Fibroblast of villous mesenchyme (primary cell): ENCODE measurements around the gene BAIAP2. TPM values are rescaled to one million over a fixed set of nuclear protein-coding genes. Genes with fewer than 3 reads are reported as not detected.

Experiments used
- DNase-seq: peaks from one replicate; pipeline ENCODE4 v3.0.0-alpha.2; 2010; ENCODE audit warnings: low read depth
- H3K4me3 ChIP-seq: 2 replicates; pipeline ENCODE4 v1.5.1; 2011; ENCODE audit warnings: low read depth, mild to moderate bottlenecking, low read length
- total RNA-seq: library from RNA; depleted of rRNA; stranded (reverse); fragments of >200 nt; gene quantifications from 2 replicates; pipeline ENCODE4 v1.2.3, GENCODE V29; 2012
- TF ChIP-seq, protein P1 (sequence below): IDR thresholded peaks from 2 replicates; pipeline ENCODE4 v1.5.1; 2012; ENCODE audit warnings: low read depth, mild to moderate bottlenecking, low read length; ENCODE audit not compliant: insufficient read depth

The BAIAP2 gene, protein sequence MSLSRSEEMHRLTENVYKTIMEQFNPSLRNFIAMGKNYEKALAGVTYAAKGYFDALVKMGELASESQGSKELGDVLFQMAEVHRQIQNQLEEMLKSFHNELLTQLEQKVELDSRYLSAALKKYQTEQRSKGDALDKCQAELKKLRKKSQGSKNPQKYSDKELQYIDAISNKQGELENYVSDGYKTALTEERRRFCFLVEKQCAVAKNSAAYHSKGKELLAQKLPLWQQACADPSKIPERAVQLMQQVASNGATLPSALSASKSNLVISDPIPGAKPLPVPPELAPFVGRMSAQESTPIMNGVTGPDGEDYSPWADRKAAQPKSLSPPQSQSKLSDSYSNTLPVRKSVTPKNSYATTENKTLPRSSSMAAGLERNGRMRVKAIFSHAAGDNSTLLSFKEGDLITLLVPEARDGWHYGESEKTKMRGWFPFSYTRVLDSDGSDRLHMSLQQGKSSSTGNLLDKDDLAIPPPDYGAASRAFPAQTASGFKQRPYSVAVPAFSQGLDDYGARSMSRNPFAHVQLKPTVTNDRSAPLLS
- total RNA-seq, result 12.6 and 25.0 TPM in 2 replicates

DNA sequence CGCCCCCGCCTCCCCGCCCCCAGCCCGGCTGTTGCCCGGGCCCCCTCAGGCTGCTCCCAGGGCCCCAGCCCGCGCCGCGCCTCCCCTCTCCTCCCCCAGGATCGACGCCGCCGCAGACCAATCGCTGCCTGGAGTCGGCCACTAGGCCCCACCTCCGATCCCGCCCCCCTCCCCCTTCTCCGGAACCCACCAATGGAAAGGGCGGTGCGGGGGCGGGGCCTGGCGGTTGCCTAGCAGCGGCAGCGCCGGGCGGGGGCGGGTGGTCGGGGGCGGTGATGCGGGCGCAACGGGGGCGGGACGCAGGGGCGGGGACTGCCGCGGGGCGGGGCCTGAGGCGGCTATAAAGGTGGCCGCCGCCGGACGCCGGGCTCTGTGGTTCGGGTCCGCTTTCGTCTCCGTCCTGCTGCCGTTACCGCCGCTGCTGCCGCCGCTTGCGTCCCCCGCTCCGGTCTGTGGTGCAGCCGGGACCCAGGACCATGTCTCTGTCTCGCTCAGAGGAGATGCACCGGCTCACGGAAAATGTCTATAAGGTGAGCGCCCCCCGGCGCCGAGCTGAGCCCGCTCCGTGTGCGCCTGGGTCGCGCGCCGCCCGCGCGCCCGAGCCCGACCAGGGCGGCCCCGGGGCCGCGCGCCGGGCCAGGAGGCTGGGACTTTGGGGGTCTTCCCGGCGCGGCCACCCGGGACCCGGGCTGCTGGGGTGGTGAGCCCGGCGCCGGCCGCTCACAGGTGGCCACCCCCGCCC, at the start of gene BAIAP2:
BAIAP2 (plus strand) TSS at position 373 of the 742 bp plus-strand sequence; CDS start at position 477, 104 bp downstream.
- TF ChIP-seq, protein P1, sequence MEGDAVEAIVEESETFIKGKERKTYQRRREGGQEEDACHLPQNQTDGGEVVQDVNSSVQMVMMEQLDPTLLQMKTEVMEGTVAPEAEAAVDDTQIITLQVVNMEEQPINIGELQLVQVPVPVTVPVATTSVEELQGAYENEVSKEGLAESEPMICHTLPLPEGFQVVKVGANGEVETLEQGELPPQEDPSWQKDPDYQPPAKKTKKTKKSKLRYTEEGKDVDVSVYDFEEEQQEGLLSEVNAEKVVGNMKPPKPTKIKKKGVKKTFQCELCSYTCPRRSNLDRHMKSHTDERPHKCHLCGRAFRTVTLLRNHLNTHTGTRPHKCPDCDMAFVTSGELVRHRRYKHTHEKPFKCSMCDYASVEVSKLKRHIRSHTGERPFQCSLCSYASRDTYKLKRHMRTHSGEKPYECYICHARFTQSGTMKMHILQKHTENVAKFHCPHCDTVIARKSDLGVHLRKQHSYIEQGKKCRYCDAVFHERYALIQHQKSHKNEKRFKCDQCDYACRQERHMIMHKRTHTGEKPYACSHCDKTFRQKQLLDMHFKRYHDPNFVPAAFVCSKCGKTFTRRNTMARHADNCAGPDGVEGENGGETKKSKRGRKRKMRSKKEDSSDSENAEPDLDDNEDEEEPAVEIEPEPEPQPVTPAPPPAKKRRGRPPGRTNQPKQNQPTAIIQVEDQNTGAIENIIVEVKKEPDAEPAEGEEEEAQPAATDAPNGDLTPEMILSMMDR, result no peak
- DNase-seq, result peak; percentile 95
- peak within 1 kb of the TSS; percentile 79 for H3K4me3 ChIP-seq

DNA sequence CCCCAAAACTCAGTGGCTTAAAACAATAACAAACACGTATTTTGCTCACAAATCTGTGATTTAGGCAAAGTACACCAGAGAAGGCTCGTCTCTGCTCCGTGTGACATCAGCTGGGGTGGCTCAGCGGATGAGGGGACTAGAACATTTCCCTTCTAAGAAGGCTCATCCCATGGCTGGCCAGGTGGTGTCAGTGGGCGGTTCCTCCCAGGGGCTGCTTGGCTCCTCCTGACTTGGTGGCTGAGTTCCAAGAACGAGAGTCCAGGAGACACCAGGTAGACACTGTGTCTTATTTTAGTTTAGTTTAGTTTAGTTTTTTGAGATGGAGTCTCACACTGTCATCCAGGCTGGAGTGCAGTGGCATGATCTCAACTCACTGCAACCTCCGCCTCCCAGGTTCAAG, 48.9 kb upstream of the BAIAP2 start:
- TF ChIP-seq, protein P1, result no peak
- no peak overlapping the region for H3K4me3 ChIP-seq
- DNase-seq, result no peak

DNA sequence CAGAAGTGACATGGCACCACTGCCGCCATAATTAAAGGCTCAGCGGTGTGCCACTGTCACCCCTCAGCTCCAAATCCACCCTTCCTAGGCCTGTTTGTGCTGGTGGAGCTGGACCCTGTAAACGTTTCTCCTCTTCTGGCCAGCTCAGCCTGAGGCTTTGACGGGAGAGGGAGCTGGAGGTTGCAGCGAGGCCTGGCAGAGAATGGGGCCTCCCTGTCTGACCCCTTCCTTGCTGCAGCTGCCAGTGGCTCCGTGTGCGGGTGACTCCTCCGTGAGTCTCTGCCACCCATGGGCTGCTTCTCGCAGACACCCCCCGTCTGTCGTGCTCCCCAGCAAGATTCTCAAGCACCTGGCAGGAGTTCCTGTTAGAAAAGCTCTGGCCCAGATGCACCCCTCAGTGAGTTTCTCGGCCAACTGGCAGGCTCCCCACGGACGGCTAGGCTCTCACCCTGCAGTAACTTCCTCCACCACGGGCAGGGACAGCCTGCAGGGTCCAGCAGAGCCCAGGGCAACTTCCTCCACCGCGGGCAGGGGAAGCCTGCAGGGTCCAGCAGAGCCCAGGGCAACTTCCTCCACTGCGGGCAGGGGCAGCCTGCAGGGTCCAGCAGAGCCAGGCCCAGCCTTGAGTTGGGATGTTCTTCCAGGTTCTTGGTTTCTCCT, 48.0 kb upstream of the BAIAP2 start:
- TF ChIP-seq, protein P1, result no peak
- no peak for DNase-seq

DNA sequence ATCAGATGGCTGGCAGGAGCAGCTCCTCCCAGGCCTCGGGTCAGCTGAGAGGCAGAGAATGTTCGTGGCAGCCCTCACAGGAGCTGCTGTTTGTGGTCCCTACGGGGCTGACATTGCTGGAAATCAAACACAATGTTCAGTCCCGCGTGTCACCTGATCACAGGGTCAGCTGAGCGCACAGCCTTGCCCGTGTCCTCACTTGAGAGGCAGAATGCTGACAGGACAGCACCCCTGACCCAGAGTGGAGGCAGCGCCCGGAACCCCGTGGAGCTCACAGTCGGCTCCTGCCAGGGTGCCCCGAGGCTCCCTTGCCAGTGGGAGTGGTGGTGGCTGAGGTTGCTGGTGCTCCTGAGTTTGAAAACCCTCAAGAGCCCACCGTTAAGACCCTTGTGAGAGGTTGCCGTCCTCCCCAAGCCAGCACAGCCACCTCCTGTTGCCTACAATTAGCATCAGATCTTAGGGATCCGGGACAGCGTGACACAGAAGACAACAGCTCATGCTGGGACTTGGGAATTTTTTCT, 47.0 kb upstream of the BAIAP2 start:
- TF ChIP-seq, protein P1, result no peak
- H3K4me3 ChIP-seq, result no peak overlapping the region
- no peak for DNase-seq

More for the DNA sequence above, 48.0 kb upstream of the BAIAP2 start:
- no peak overlapping the region for H3K4me3 ChIP-seq

DNA sequence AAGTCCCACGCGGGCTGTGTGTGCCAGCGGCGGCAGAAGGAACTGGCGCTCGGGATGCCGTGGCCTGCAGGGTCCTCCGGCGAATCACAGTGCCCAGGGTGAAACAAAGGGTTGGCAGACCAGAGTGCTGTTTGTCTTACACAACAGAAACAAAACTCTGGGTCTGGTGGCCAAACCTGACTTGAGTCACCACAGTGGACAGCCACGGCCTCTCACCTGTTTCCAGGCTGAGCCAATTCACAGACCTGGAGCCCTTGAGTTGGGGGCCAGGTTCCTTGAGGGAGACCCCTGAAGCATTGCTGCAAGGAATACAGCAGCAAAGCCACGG, 45.4 kb upstream of the BAIAP2 start:
- no peak overlapping the region for H3K4me3 ChIP-seq
- TF ChIP-seq, protein P1, result no peak
- no peak for DNase-seq

DNA sequence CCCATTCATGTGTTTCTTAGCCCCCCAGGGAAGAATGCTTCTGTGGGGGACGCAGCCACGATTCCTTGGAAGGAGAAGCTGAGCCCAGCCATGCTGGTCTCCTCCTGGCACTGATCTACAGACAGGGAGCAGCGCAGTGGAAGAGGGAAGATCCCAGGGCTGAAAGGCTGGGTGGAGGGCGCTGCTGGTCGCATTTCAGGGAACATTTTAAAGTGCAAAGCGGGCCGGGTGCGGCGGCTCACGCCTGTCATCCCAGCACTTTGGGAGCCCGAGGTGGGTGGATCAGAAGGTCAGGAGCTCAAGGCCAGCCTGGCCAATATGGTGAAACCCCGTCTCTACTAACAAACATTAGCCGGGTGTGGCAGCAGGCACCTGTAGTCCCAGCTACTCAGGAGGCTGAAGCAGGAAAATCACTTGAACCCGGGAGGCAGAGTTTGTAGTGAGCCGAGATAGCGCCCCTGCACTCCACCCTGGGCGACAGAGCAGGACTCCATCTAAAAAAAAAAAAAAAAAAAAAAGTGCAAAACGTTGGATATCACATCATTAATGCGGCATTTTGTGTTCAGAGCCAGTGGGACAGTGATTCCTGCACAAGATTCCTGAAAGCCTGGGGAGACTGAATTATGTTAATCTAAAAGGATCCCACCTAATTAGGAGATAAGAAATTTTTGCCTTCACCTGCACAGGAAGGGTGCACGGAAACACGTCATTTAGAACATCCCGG, 43.9 kb upstream of the BAIAP2 start:
- no peak for DNase-seq
- TF ChIP-seq, protein P1, result no peak

More for the DNA sequence above, 43.9 kb upstream of the BAIAP2 start:
- peak overlapping the region; percentile 74 for H3K4me3 ChIP-seq
